ENCODE results near the gene CCSER2. TPM values are rescaled to one million over a fixed set of nuclear protein-coding genes. Genes with fewer than 3 reads are reported as not detected.
A peak's percentile ranks its signal among the peaks of the same experiment; 100 is the strongest.

Gene CCSER2
- polyA plus RNA-seq, 1 of the 3 experiments (the other 2 are of a cell fraction): 8.5 TPM

GRCh38 chr10:84406561-84406960 is 78.2 kb downstream of the CCSER2 start:
- peaks cover 0 to 5% of the 10 kb centered on the region in 2 experiments; a peak in 2 of 4 replicates for H3K4me1 ChIP-seq (ENCODE audit: control insufficient read depth in 1 of 2, insufficient read depth in 2 of 2, low read depth in 1 of 2, low read length in 1 of 2)
- 98% methylated on average over 3 of the region's 3 CpGs for WGBS (ENCODE audit: low lambda C conversion rate)
- CTCF ChIA-PET: no interaction called here

More at GRCh38 chr10:84406561-84406960, 78.2 kb downstream of the CCSER2 start:
- Histone ChIP-seq H3K27ac (ENCODE audit: low read depth in 2 of 2, low read length in 1 of 2) (peak overlapping the region in 1 of 2 experiments; percentile 9; a peak in 1 of 4 replicates), H3K9me2 (no peaks in the 10 kb centered on the region), H4K20me1 (ENCODE audit: insufficient read depth) (no peaks in the 10 kb centered on the region), H2AFZ (ENCODE audit: low read depth) (no peak overlapping the region), H3K27me3 (ENCODE audit: insufficient read depth) (no peaks in the 10 kb centered on the region), H3F3A (replicated peaks; ENCODE audit: insufficient read depth) (no peaks in the 10 kb centered on the region), H3K4me3 (ENCODE audit: low read depth in 2 of 2, low read length in 1 of 2) (no peak overlapping the region), H3K79me2 (ENCODE audit: insufficient read depth) (peaks cover 42% of the 10 kb centered on the region), H3K36me3 (replicated peaks in 1 of 2; ENCODE audit: control insufficient read depth in 1 of 2, insufficient read depth in 2 of 2, low read length in 1 of 2) (peaks cover 0 to 6% of the 10 kb centered on the region in 2 experiments), H3K9me3 (no peaks in the 10 kb centered on the region), H3K4me2 (no peak overlapping the region), H3K9ac (no peak overlapping the region)
- DNase-seq: no peak
- no peak for TF ChIP-seq TAF1 (IDR thresholded peaks at IDR 0.05; ENCODE audit: borderline replicate concordance, low read depth, low read length)
- no peak for TF ChIP-seq REST (IDR thresholded peaks at IDR 0.05; ENCODE audit: low read depth, low read length)
- no peak for TF ChIP-seq EZH2phosphoT487 (IDR thresholded peaks at IDR 0.05; ENCODE audit: borderline replicate concordance, low read depth)
- TF ChIP-seq TEAD4 (IDR thresholded peaks at IDR 0.05; ENCODE audit: borderline replicate concordance, insufficient read depth): no peak
- no peak for TF ChIP-seq NFIC (IDR thresholded peaks at IDR 0.05; ENCODE audit: borderline replicate concordance)
- no peak for TF ChIP-seq SIN3A (IDR thresholded peaks at IDR 0.05; ENCODE audit: borderline replicate concordance, low read depth, low read length)
- TF ChIP-seq IRF3 (IDR thresholded peaks at IDR 0.05; ENCODE audit: low read depth, low read length): no peak
- TF ChIP-seq, protein P1, sequence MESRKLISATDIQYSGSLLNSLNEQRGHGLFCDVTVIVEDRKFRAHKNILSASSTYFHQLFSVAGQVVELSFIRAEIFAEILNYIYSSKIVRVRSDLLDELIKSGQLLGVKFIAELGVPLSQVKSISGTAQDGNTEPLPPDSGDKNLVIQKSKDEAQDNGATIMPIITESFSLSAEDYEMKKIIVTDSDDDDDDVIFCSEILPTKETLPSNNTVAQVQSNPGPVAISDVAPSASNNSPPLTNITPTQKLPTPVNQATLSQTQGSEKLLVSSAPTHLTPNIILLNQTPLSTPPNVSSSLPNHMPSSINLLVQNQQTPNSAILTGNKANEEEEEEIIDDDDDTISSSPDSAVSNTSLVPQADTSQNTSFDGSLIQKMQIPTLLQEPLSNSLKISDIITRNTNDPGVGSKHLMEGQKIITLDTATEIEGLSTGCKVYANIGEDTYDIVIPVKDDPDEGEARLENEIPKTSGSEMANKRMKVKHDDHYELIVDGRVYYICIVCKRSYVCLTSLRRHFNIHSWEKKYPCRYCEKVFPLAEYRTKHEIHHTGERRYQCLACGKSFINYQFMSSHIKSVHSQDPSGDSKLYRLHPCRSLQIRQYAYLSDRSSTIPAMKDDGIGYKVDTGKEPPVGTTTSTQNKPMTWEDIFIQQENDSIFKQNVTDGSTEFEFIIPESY (IDR thresholded peaks at IDR 0.05; ENCODE audit: borderline replicate concordance, low read depth): no peak
- no peak for TF ChIP-seq CHD2 (IDR thresholded peaks at IDR 0.05; ENCODE audit: low read length, partially characterized antibody)
- no peak for TF ChIP-seq MXI1 (IDR thresholded peaks at IDR 0.05; ENCODE audit: low read depth, low read length)
- POLR2A ChIA-PET: no interaction called here

Measured in SK-N-SH (cell line).